GM18505 (cell line): ENCODE results near the gene ITGB7.

Source experiments
- ATAC-seq: cut with Tn5 transposase; IDR thresholded peaks from one replicate; pipeline ENCODE4 v1.9.1; 2021; ENCODE audit not compliant: unreplicated experiment
- POLR2A ChIP-seq: IDR thresholded peaks from 4 replicates; pipeline ENCODE4 v1.6.1; 2011; ENCODE audit warnings: borderline replicate concordance; ENCODE audit not compliant: insufficient read depth, insufficient read length; ENCODE audit errors: extremely low read depth

The ITGB7 gene

GRCh38 chr12:53224897-53225634 is 18.0 kb upstream of the ITGB7 start:
- TF ChIP-seq POLR2A, result no peak
- ATAC-seq, result no peak

- TF ChIP-seq POLR2A, result no peak
- no peak for ATAC-seq
Observed at GRCh38 chr12:53224061-53224896, 17.2 kb upstream of the ITGB7 start.

- no peak for ATAC-seq
- no peak for TF ChIP-seq POLR2A
Observed at GRCh38 chr12:53223389-53224060, 16.5 kb upstream of the ITGB7 start.

DNA sequence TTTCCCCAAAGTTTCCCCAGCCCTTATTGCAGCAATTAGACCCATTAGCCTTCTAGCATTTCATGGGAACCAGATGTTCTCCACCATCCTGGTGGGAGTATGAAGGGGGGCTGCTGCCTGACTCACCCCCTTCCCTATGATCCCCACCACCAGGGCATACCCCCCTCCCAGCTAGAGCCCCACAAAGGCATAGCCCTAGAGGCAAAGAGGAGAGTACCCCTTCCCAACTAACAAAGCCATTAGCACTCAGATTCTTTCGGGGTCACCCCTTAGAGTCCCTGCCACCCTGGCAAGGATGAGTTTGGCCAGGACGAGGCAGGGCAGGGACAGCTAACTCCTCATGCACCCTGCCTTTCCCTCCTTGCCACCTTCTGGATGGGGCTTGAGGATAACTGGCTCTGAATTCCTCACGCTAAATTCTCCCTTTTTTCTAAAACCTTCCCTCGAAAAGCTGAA is 15.8 kb upstream of the ITGB7 start:
- TF ChIP-seq POLR2A, result no peak
- no peak for ATAC-seq

GRCh38 chr12:53222170-53222721 is 15.2 kb upstream of the ITGB7 start:
- TF ChIP-seq POLR2A, result no peak

DNA sequence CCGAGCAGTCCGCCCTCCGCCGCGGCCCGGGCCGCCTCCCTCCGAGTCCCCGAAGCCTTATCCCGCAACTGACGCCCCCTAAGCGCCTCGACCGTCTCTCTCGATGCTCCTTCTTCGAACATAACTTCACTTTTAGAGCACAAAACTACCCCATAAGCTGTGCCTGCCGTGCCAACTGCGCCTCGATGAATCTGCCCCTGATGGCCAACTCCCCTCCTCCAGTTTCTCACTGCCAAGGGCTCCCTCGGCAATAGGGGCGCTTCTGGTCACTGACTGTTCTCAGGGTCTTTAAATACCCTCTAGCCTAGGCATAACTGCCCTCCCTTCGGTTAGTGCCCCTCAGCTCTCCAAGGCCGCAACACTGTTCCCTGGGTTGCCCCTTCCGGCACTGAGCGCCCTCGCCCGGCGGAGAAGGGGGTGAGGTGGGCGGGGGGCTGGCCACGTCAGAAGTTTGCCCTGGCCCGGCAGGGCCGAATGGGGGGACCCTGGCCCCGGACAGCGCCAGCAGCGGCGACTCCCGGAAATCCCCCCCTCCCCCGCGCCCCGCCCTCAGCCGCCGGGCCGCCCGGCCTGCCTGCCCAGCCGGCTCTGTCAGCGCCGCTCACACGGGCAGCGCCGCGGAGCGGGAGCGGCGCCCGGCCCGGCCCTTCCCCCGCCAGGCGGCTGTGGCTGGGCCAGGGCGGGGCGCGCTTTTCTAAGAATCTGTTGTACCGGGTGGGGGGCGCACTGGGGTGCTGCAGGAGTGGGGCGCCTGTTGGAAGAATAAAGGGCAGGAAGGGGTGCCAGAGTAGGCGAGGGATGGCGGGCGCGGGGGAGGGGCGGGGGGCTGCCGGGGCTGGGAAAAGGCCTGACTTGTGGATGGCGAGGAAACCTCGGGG is 14.4 kb upstream of the ITGB7 start:
- peak; percentile 24 for ATAC-seq
- peak; percentile 44 for TF ChIP-seq POLR2A

More at GRCh38 chr12:53222170-53222721, 15.2 kb upstream of the ITGB7 start:
- no peak for ATAC-seq

GRCh38 chr12:53220694-53221202 is 13.7 kb upstream of the ITGB7 start:
- peak; percentile 46 for ATAC-seq
- TF ChIP-seq POLR2A, result no peak

- TF ChIP-seq POLR2A, result peak; percentile 13
- peak; percentile 29 for ATAC-seq
Observed at GRCh38 chr12:53219956-53220693, 13.1 kb upstream of the ITGB7 start.

GRCh38 chr12:53219292-53219955 is 12.4 kb upstream of the ITGB7 start:
- no peak for TF ChIP-seq POLR2A
- no peak for ATAC-seq

- TF ChIP-seq POLR2A, result no peak
- no peak for ATAC-seq
Observed at GRCh38 chr12:53218551-53219291, 11.7 kb upstream of the ITGB7 start.

GRCh38 chr12:53217931-53218307 is 10.9 kb upstream of the ITGB7 start:
- ATAC-seq, result no peak
- no peak for TF ChIP-seq POLR2A
